ENCODE data around the gene SLCO2A1.

The SLCO2A1 gene

GRCh38 chr3:133930341-133930933 lies 99.3 kb downstream of the SLCO2A1 start:
- DNase-seq, result peak; percentile 19 to 42

- no peak for DNase-seq
Measured at GRCh38 chr3:133928903-133929607, 100.7 kb downstream of the SLCO2A1 start.

- no peak for DNase-seq
Measured at GRCh38 chr3:133928136-133928893, 101.4 kb downstream of the SLCO2A1 start.

- DNase-seq, result peak; percentile 24 to 49
Measured at GRCh38 chr3:133927540-133928066, 102.1 kb downstream of the SLCO2A1 start.

GRCh38 chr3:133926736-133927539 lies 102.8 kb downstream of the SLCO2A1 start:
- DNase-seq, result no peak

GRCh38 chr3:133925960-133926735 lies 103.6 kb downstream of the SLCO2A1 start:
- DNase-seq, result no peak

- no peak for DNase-seq
Measured at GRCh38 chr3:133924041-133924440, 105.7 kb downstream of the SLCO2A1 start.

- DNase-seq, result no peak
Measured at GRCh38 chr3:133921592-133921991, 108.1 kb downstream of the SLCO2A1 start.

- no peak for DNase-seq
Measured at GRCh38 chr3:133917144-133917543, 112.6 kb downstream of the SLCO2A1 start.

- DNase-seq, result no peak
Measured at GRCh38 chr3:133915685-133916658, 113.8 kb downstream of the SLCO2A1 start.

- DNase-seq, result no peak
Measured at GRCh38 chr3:133914839-133915600, 114.7 kb downstream of the SLCO2A1 start.

- no peak for DNase-seq
Measured at GRCh38 chr3:133910422-133910821, 119.3 kb downstream of the SLCO2A1 start.

GRCh38 chr3:133905376-133905775 lies 124.3 kb downstream of the SLCO2A1 start:
- DNase-seq, result no peak

- no peak for DNase-seq
Measured at GRCh38 chr3:133901847-133902246, 127.9 kb downstream of the SLCO2A1 start.

- no peak for DNase-seq
Measured at GRCh38 chr3:133901083-133901482, 128.6 kb downstream of the SLCO2A1 start.

- DNase-seq, result no peak
Measured at GRCh38 chr3:133899311-133899710, 130.4 kb downstream of the SLCO2A1 start.

GRCh38 chr3:133897547-133897946 lies 132.2 kb downstream of the SLCO2A1 start:
- DNase-seq, result no peak

GRCh38 chr3:133896002-133896761 lies 133.5 kb downstream of the SLCO2A1 start:
- no peak for DNase-seq
